K562 (cell line): ENCODE results near the gene NTN1. TPM values are rescaled to one million over a fixed set of nuclear protein-coding genes. Genes with fewer than 3 reads are reported as not detected.

Source experiments
- ATAC-seq: fragments of 200-7000 bp; cut with Tn5 transposase; 3 replicates; pipeline ENCODE4 v1.9.1; 2020; ENCODE audit warnings: moderate library complexity
- BruUV-seq: library from RNA; stranded (reverse); fragments of 400-500 nt; replicated peaks from 2 replicates; lab custom pipeline; 2021; lab: Mats Ljungman, UMichigan
- CTCF ChIA-PET: fragments of 300-600 bp; formaldehyde crosslinking; extraction: SDS; loops from one replicate; lab custom pipeline; 2021; ENCODE audit warnings: low intra/inter-chr PET ratio; lab: Yijun Ruan, JAX
- POLR2A ChIA-PET: fragments of 300-600, 350-650 bp; sonication (Branson Sonifier 250); formaldehyde crosslinking; extraction: SDS; loops from one replicate; lab custom pipeline; 2021; ENCODE audit warnings: antibody characterized with exemption, inconsistent platforms; lab: Yijun Ruan, JAX
- DNase-seq, 4 experiments: peaks; one replicate each; pipeline versions ENCODE4 v3.0.0 to v3.0.0-alpha.2; 2011 to 2018; ENCODE audit warnings: low spot score in 3 of 4, mixed read lengths in 3 of 4; ENCODE audit errors: extremely low read depth in 1 of 4
- FAIRE-seq: peaks from 2 replicates; lab custom pipeline; 2011; peaks lifted over from hg19 to GRCh38; lab: Jason Lieb, UNC
- H2AFZ ChIP-seq: 2 replicates; pipeline ENCODE4 v1.6.0; 2011; ENCODE audit warnings: low read depth, low read length, control low read depth, inconsistent platforms
- H3K27ac ChIP-seq: fragments of 200-600 bp; 3 replicates; pipeline ENCODE4 v1.8.0; 2011; ENCODE audit warnings: low read depth, mild to moderate bottlenecking, control low read depth, inconsistent platforms, low read length, moderate library complexity, mixed read lengths; ENCODE audit errors: extremely low read depth
- H3K27me3 ChIP-seq, 2 experiments: fragments of 300-600 bp in 1 of 2; 2 replicates in 1 of 2; 3 replicates in 1 of 2; pipeline versions ENCODE4 v1.6.0 to v1.8.0; 2011; ENCODE audit warnings: inconsistent platforms in 2 of 2, low read length in 2 of 2, mild to moderate bottlenecking in 1 of 2, mixed read lengths in 1 of 2, moderate library complexity in 1 of 2; ENCODE audit not compliant: control insufficient read depth in 2 of 2, insufficient read depth in 2 of 2
- H3K36me3 ChIP-seq: fragments of 300-600 bp; 3 replicates; pipeline ENCODE4 v1.8.0; 2011; ENCODE audit warnings: mild to moderate bottlenecking, low read length, inconsistent platforms; ENCODE audit not compliant: control insufficient read depth, insufficient read depth
- H3K4me1 ChIP-seq, 2 experiments: fragments of 200-600 bp in 1 of 2; replicated peaks in 1 of 2; 2 replicates in 1 of 2; 3 replicates in 1 of 2; pipeline versions ENCODE4 v1.5.1 to v1.8.0; 2011; ENCODE audit warnings: inconsistent platforms in 2 of 2, low read length in 2 of 2, mild to moderate bottlenecking in 1 of 2, mixed read lengths in 1 of 2, moderate library complexity in 1 of 2; ENCODE audit not compliant: control insufficient read depth in 2 of 2, insufficient read depth in 2 of 2
- H3K4me2 ChIP-seq: 2 replicates; pipeline ENCODE4 v1.6.1; 2011; ENCODE audit warnings: low read length, control low read depth, inconsistent platforms, mixed read lengths; ENCODE audit not compliant: insufficient read depth
- H3K4me3 ChIP-seq: fragments of 200-600 bp; sonication (generic), shearing (Covaris generic); 2 replicates; pipeline ENCODE4 v1.5.1; 2016; ENCODE audit warnings: control low read depth, inconsistent platforms
- H3K79me2 ChIP-seq: fragments of 200-600 bp; 3 replicates; pipeline ENCODE4 v1.8.0; 2011; ENCODE audit warnings: low read length, inconsistent platforms; ENCODE audit not compliant: control insufficient read depth, insufficient read depth
- H3K9ac ChIP-seq, 2 experiments: 2 replicates each; pipeline versions ENCODE4 v1.6.0 to v1.6.1; 2011; ENCODE audit warnings: low read depth in 2 of 2, low read length in 2 of 2, control low read depth in 1 of 2, inconsistent platforms in 1 of 2, mild to moderate bottlenecking in 1 of 2, mixed read lengths in 1 of 2; ENCODE audit not compliant: insufficient read depth in 1 of 2
- H3K9me1 ChIP-seq: one replicate; pipeline ENCODE4 v1.6.0; 2011; ENCODE audit warnings: inconsistent platforms, mild to moderate bottlenecking, low read length, moderate library complexity; ENCODE audit not compliant: control insufficient read depth, insufficient read depth
- H3K9me3 ChIP-seq: replicated peaks from 2 replicates; pipeline ENCODE4 v1.5.1; 2011; ENCODE audit warnings: low read depth, low read length, inconsistent platforms; ENCODE audit not compliant: control insufficient read depth, insufficient read depth
- H4K20me1 ChIP-seq: replicated peaks from 2 replicates; pipeline ENCODE4 v1.6.1; 2011; ENCODE audit warnings: low read length, inconsistent platforms, mixed read lengths; ENCODE audit not compliant: control insufficient read depth, insufficient read depth
- DNMT1 ChIP-seq: fragments of 450-650 bp; IDR thresholded peaks from 2 replicates; pipeline ENCODE4 v1.6.1; 2016; ENCODE audit warnings: antibody characterized with exemption, mild to moderate bottlenecking
- HMGXB4 ChIP-seq: sonication (generic); formaldehyde crosslinking; IDR thresholded peaks from 2 replicates; pipeline ENCODE4 v1.8.1; 2023; ENCODE audit warnings: mild to moderate bottlenecking, missing genetic modification reagents
- HNRNPH1 ChIP-seq: fragments of 200-400 bp; formaldehyde crosslinking; optimal IDR thresholded peaks from 2 replicates; pipeline ENCODE3; 2017; ENCODE audit warnings: low read depth, mild to moderate bottlenecking, low read length, moderate library complexity
- HNRNPL ChIP-seq: fragments of 200-400 bp; formaldehyde crosslinking; IDR thresholded peaks from 2 replicates; pipeline ENCODE4 v1.6.1; 2017; ENCODE audit warnings: low read depth, mild to moderate bottlenecking, low read length
- KHSRP ChIP-seq: fragments of 450-650 bp; IDR thresholded peaks from 2 replicates; pipeline ENCODE4 v1.6.1; 2017
- TAL1 ChIP-seq: fragments of 450-650 bp; IDR thresholded peaks from 2 replicates; pipeline ENCODE4 v1.6.1; 2016; ENCODE audit warnings: mild to moderate bottlenecking
- TSC22D4 ChIP-seq: fragments of 450-650 bp; IDR thresholded peaks from 2 replicates; pipeline ENCODE4 v1.6.1; 2016; ENCODE audit warnings: missing genetic modification characterization, missing biosample characterization, control low read depth
- ZNF639 ChIP-seq, 2 experiments: fragments of 200-800 bp in 1 of 2; sonication (Bioruptor generic) in 1 of 2; sonication (generic) in 1 of 2; formaldehyde crosslinking in 1 of 2; IDR thresholded peaks in 1 of 2; conservative IDR thresholded peaks in 1 of 2; 2 replicates each; pipeline versions ENCODE4 v1.5.0 to v1.6.1; 2016 to 2020; ENCODE audit warnings: missing compliant biosample characterization in 1 of 2, missing genetic modification characterization in 1 of 2, missing genetic modification reagents in 1 of 2
- ZNF780A ChIP-seq: fragments of 250-450 bp; sonication (Bioruptor Pico); IDR thresholded peaks from 2 replicates; pipeline ENCODE4 v1.5.0; 2021; ENCODE audit warnings: mild to moderate bottlenecking
- WGBS: fragments of 100-300 bp; shearing (Covaris generic); methylation state at CpG from one replicate; pipeline ENCODE4 v1.1.6; 2016; ENCODE audit warnings: low coverage, mixed read lengths; ENCODE audit not compliant: insufficient coverage; ENCODE audit errors: missing lambda C conversion rate; 5-methylcytosine and 5-hydroxymethylcytosine counted together
- in situ Hi-C: fragments of 300-500 bp; cut with MboI; formaldehyde crosslinking; loops from 4 replicates; pipeline ENCODE4 v1.15.0; 2018; ENCODE audit warnings: inconsistent platforms, mixed read lengths
- intact Hi-C: fragments of 100-400 bp; cut with micrococcal nuclease; formaldehyde crosslinking; loops from 2 replicates; pipeline ENCODE4 v1.14.2; 2022
- polyA plus RNA-seq, 8 experiments: library from polyadenylated mRNA; depleted of rRNA in 4 of 8; stranded (reverse) in 5 of 8; unstranded in 3 of 8; fragments of >200 nt; fragmentation: Nextera tagmentation in 2 of 8; fragmentation: Illumina TruSeq in 1 of 8; extraction: Ambion mirVana in 2 of 8; extraction: Trizol in 1 of 8; gene quantifications; 2 replicates each; pipeline versions ENCODE4 v1.2.1 to v1.2.3, GENCODE V29; 2011 to 2014; ENCODE audit warnings: inconsistent platforms in 1 of 8, missing spikeins in 1 of 8
- total RNA-seq, 7 experiments: library from RNA; depleted of rRNA in 6 of 7; stranded (reverse); fragments of >200 nt in 6 of 7; fragmentation: Illumina TruSeq in 2 of 7; extraction: Trizol in 2 of 7; gene quantifications; 2 replicates each; pipeline versions ENCODE4 v1.2.1 to v1.2.3, GENCODE V29; 2011 to 2021; ENCODE audit warnings: low replicate concordance in 1 of 7
- TF ChIP-seq, protein P1 (sequence below): fragments of 200-800 bp; sonication (Bioruptor generic); IDR thresholded peaks from 2 replicates; pipeline ENCODE4 v1.6.1; 2016; ENCODE audit warnings: missing genetic modification characterization, missing compliant biosample characterization
- TF ChIP-seq, protein P2 (sequence below): fragments of 450-650 bp; formaldehyde crosslinking; IDR thresholded peaks from 2 replicates; pipeline ENCODE4 v1.4.0; 2020; ENCODE audit warnings: mild to moderate bottlenecking, moderate library complexity

NTN1 gene
- total and polyA plus RNA-seq, 9 of the 15 experiments (the other 6 are each of a cell fraction or from before 2014, with no cell fraction given) = 0.02 TPM; not detected in 8

DNA sequence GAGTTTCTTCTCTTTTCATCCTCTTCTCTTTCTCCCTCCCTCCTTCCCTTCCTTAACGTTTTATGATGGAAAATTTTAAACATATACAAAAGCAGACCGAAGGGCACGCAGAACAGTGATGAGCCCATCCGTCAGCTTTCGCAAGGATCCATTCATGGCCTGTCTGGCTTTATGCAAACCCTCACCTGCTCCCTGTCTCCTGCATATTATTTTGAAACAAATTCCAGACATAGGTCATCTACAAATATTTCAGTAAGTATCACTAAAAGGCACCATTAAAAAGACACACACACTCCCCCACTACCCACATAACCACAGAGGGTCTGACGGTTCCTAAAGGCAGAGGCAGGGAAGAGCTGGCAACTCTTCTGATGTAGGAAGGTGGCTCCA is 235.0 kb downstream of the NTN1 start:
- in situ Hi-C loops = no loop called here
- Histone ChIP-seq H4K20me1 (0 out of 2 replicates have a peak, but pooled peaks cover 3% of the 10 kb centered on the region), H3K27ac (no peak overlapping the region), H3K4me3 (no peak overlapping the region), H3K4me1 (no peaks in the 10 kb centered on the region), H3K9me1 (no peaks in the 10 kb centered on the region), H2AFZ (no peak overlapping the region), H3K27me3 (peaks cover 7 to 28% of the 10 kb centered on the region in 2 experiments; a peak in 3 of 5 replicates), H3K4me2 (no peak overlapping the region), H3K79me2 (no peaks in the 10 kb centered on the region), H3K9ac (no peak overlapping the region), H3K9me3 (no peaks in the 10 kb centered on the region), H3K36me3 (no peaks in the 10 kb centered on the region)
- no TSS peak for BruUV-seq
- ATAC-seq = no peak
- FAIRE-seq = no peak
- WGBS = 19% methylated on average over 5 of the region's 6 CpGs
- no peak for DNase-seq
- CTCF ChIA-PET = no interaction called here
- POLR2A ChIA-PET = interaction anchor here (0.6 kb wide), 1 partner anchor 11 kb away, joined by 3 read pairs; no protein-coding TSS in a partner anchor
- intact Hi-C loops = no loop called here
- no peak for TF ChIP-seq ZNF639 (CRISPR knock-in tag; conservative IDR thresholded peaks at IDR 0.05 in 1 of 2, IDR thresholded peaks at IDR 0.05 in 1 of 2)
- TF ChIP-seq, protein P1, sequence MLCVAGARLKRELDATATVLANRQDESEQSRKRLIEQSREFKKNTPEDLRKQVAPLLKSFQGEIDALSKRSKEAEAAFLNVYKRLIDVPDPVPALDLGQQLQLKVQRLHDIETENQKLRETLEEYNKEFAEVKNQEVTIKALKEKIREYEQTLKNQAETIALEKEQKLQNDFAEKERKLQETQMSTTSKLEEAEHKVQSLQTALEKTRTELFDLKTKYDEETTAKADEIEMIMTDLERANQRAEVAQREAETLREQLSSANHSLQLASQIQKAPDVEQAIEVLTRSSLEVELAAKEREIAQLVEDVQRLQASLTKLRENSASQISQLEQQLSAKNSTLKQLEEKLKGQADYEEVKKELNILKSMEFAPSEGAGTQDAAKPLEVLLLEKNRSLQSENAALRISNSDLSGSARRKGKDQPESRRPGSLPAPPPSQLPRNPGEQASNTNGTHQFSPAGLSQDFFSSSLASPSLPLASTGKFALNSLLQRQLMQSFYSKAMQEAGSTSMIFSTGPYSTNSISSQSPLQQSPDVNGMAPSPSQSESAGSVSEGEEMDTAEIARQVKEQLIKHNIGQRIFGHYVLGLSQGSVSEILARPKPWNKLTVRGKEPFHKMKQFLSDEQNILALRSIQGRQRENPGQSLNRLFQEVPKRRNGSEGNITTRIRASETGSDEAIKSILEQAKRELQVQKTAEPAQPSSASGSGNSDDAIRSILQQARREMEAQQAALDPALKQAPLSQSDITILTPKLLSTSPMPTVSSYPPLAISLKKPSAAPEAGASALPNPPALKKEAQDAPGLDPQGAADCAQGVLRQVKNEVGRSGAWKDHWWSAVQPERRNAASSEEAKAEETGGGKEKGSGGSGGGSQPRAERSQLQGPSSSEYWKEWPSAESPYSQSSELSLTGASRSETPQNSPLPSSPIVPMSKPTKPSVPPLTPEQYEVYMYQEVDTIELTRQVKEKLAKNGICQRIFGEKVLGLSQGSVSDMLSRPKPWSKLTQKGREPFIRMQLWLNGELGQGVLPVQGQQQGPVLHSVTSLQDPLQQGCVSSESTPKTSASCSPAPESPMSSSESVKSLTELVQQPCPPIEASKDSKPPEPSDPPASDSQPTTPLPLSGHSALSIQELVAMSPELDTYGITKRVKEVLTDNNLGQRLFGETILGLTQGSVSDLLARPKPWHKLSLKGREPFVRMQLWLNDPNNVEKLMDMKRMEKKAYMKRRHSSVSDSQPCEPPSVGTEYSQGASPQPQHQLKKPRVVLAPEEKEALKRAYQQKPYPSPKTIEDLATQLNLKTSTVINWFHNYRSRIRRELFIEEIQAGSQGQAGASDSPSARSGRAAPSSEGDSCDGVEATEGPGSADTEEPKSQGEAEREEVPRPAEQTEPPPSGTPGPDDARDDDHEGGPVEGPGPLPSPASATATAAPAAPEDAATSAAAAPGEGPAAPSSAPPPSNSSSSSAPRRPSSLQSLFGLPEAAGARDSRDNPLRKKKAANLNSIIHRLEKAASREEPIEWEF (CRISPR knock-in tag) = no peak
- no peak for TF ChIP-seq DNMT1
- no peak for TF ChIP-seq TSC22D4
- no peak for TF ChIP-seq HNRNPL
- TF ChIP-seq HNRNPH1 = no peak
- no peak for TF ChIP-seq TAL1
- TF ChIP-seq ZNF780A (CRISPR knock-in tag) = no peak
- no peak for TF ChIP-seq KHSRP
- no peak for TF ChIP-seq HMGXB4 (CRISPR knock-in tag)
- TF ChIP-seq, protein P2, sequence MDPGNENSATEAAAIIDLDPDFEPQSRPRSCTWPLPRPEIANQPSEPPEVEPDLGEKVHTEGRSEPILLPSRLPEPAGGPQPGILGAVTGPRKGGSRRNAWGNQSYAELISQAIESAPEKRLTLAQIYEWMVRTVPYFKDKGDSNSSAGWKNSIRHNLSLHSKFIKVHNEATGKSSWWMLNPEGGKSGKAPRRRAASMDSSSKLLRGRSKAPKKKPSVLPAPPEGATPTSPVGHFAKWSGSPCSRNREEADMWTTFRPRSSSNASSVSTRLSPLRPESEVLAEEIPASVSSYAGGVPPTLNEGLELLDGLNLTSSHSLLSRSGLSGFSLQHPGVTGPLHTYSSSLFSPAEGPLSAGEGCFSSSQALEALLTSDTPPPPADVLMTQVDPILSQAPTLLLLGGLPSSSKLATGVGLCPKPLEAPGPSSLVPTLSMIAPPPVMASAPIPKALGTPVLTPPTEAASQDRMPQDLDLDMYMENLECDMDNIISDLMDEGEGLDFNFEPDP = no peak
